HepG2 (cell line): Measurements from ENCODE around the gene SHLD1. TPM values are rescaled to one million over a fixed set of nuclear protein-coding genes. Genes with fewer than 3 reads are reported as not detected.
A peak's percentile ranks its signal among the peaks of the same experiment; 100 is the strongest.
"Not testable (repeated sequence)": the region's sequence is repeated elsewhere in the genome, so short reads cannot be mapped to it uniquely, and the experiment has no call there.

ENCODE experiments used
- ATAC-seq: fragments of 200-7000 bp; cut with Tn5 transposase; 3 replicates; pipeline ENCODE4 v1.9.1; 2020; ENCODE audit warnings: mild to moderate bottlenecking, moderate library complexity
- BruUV-seq: library from RNA; stranded (reverse); fragments of 400-500 nt; replicated peaks from 2 replicates; lab custom pipeline; 2021; lab: Mats Ljungman, UMichigan
- CTCF ChIA-PET: fragments of 300-600 bp; formaldehyde crosslinking; extraction: SDS; loops from one replicate; lab custom pipeline; 2021; ENCODE audit warnings: low total read pairs, inconsistent platforms, low intra/inter-chr PET ratio; lab: Yijun Ruan, JAX
- POLR2A ChIA-PET: fragments of 350-600 bp; sonication (Branson Sonifier 250); formaldehyde crosslinking; loops from one replicate; lab custom pipeline; 2020; ENCODE audit warnings: antibody characterized with exemption, inconsistent platforms; lab: Yijun Ruan, JAX
- DNase-seq: peaks from one replicate; pipeline ENCODE4 v3.0.0-alpha.2; 2015; ENCODE audit warnings: low spot score
- FAIRE-seq: peaks from 3 replicates; lab custom pipeline; 2011; peaks lifted over from hg19 to GRCh38; lab: Jason Lieb, UNC
- H2AFZ ChIP-seq: one replicate; pipeline ENCODE4 v1.6.1; 2011; ENCODE audit warnings: low read length, inconsistent platforms
- H3K27ac ChIP-seq: fragments of 300-600 bp; 3 replicates; pipeline ENCODE4 v1.8.0; 2011; ENCODE audit warnings: mixed run types, mild to moderate bottlenecking, mixed read lengths, low read length, inconsistent platforms; ENCODE audit not compliant: insufficient read depth; ENCODE audit errors: extremely low read length
- H3K27me3 ChIP-seq, 2 experiments: fragments of 200-600 bp in 1 of 2; 2 replicates in 1 of 2; 3 replicates in 1 of 2; pipeline versions ENCODE4 v1.6.0 to v1.8.0; 2011; ENCODE audit warnings: low read length in 2 of 2, mild to moderate bottlenecking in 2 of 2, moderate library complexity in 2 of 2, inconsistent platforms in 1 of 2; ENCODE audit not compliant: insufficient read depth in 2 of 2, control insufficient read depth in 1 of 2
- H3K36me3 ChIP-seq, 2 experiments: fragments of 200-600 bp in 1 of 2; replicated peaks in 1 of 2; 2 replicates in 1 of 2; 3 replicates in 1 of 2; pipeline versions ENCODE4 v1.5.1 to v1.8.0; 2011; ENCODE audit warnings: low read length in 2 of 2, inconsistent platforms in 1 of 2; ENCODE audit not compliant: insufficient read depth in 2 of 2, control insufficient read depth in 1 of 2
- H3K4me1 ChIP-seq: 2 replicates; pipeline ENCODE4 v1.5.1; 2012; ENCODE audit warnings: low read length, inconsistent platforms; ENCODE audit not compliant: insufficient read depth
- H3K4me2 ChIP-seq: 2 replicates; pipeline ENCODE4 v1.6.0; 2011; ENCODE audit warnings: low read depth, low read length, inconsistent platforms
- H3K4me3 ChIP-seq, 3 experiments: fragments of 200-600 bp in 1 of 3; sonication (generic), shearing (Covaris generic) in 1 of 3; replicated peaks in 1 of 3; 2 replicates each; pipeline ENCODE4 v1.5.1; 2011 to 2016; ENCODE audit warnings: low read length in 3 of 3, inconsistent platforms in 2 of 3, low read depth in 2 of 3, mild to moderate bottlenecking in 2 of 3, control low read depth in 1 of 3, mixed read lengths in 1 of 3; ENCODE audit not compliant: insufficient read depth in 1 of 3
- H3K79me2 ChIP-seq: one replicate; pipeline ENCODE4 v1.6.1; 2011; ENCODE audit warnings: low read length, inconsistent platforms; ENCODE audit not compliant: insufficient read depth
- H3K9ac ChIP-seq: 2 replicates; pipeline ENCODE4 v1.6.0; 2011; ENCODE audit warnings: mild to moderate bottlenecking, low read depth, low read length, inconsistent platforms; ENCODE audit not compliant: insufficient read depth
- H3K9me3 ChIP-seq: 2 replicates; pipeline ENCODE4 v1.5.1; 2012; ENCODE audit warnings: mild to moderate bottlenecking, low read length
- H4K20me1 ChIP-seq: 2 replicates; pipeline ENCODE4 v1.6.0; 2011; ENCODE audit warnings: inconsistent platforms, mild to moderate bottlenecking, low read length, moderate library complexity; ENCODE audit not compliant: insufficient read depth
- BHLHE40 ChIP-seq: IDR thresholded peaks from 2 replicates; pipeline ENCODE4 v1.6.1; 2011; ENCODE audit warnings: low read length, improper control_type of control experiment
- GABPB1 ChIP-seq: IDR thresholded peaks from 2 replicates; pipeline ENCODE4 v1.6.1; 2016; ENCODE audit warnings: mild to moderate bottlenecking, missing genetic modification reagents, moderate library complexity, missing compliant biosample characterization
- NCOA1 ChIP-seq: sonication (generic); formaldehyde crosslinking; IDR thresholded peaks from 2 replicates; pipeline ENCODE4 v1.9.0; 2021; ENCODE audit warnings: missing genetic modification reagents
- RAD51 ChIP-seq: fragments of 450-650 bp; IDR thresholded peaks from 2 replicates; pipeline ENCODE4 v1.6.1; 2016; ENCODE audit warnings: borderline replicate concordance
- YY1 ChIP-seq: IDR thresholded peaks from 2 replicates; pipeline ENCODE4 v1.6.1; 2011; ENCODE audit warnings: low read length, low read depth, moderate library complexity, mild to moderate bottlenecking; ENCODE audit not compliant: insufficient read depth, insufficient replicate concordance
- ZFP36 ChIP-seq: fragments of 150-350 bp; IDR thresholded peaks from 2 replicates; pipeline ENCODE4 v1.6.1; 2018; ENCODE audit warnings: borderline replicate concordance, low read length, low read depth; ENCODE audit not compliant: partially characterized antibody
- ZMAT3 ChIP-seq: sonication (generic); formaldehyde crosslinking; conservative IDR thresholded peaks from 2 replicates; pipeline ENCODE4 v1.7.0; 2021; ENCODE audit warnings: missing genetic modification reagents
- ZNF496 ChIP-seq: sonication (generic); formaldehyde crosslinking; IDR thresholded peaks from 2 replicates; pipeline ENCODE4 v1.8.1; 2023; ENCODE audit warnings: mild to moderate bottlenecking, moderate library complexity, missing genetic modification reagents; ENCODE audit not compliant: insufficient replicate concordance
- ZNF800 ChIP-seq: sonication (generic); formaldehyde crosslinking; IDR thresholded peaks from 2 replicates; pipeline ENCODE4 v1.4.0; 2020; ENCODE audit warnings: missing genetic modification reagents
- ZSCAN9 ChIP-seq: IDR thresholded peaks from 2 replicates; pipeline ENCODE4 v1.6.1; 2016; ENCODE audit warnings: borderline replicate concordance
- WGBS: methylation state at CpG from one replicate; pipeline ENCODE4 v1.1.6; 2017; ENCODE audit warnings: low lambda C conversion rate; 5-methylcytosine and 5-hydroxymethylcytosine counted together
- in situ Hi-C: cut with HindIII; loops from 2 replicates; pipeline ENCODE4 v1.10.0; 2017; ENCODE audit warnings: low pct_unique_long_range_greater_than_20kb; ENCODE audit not compliant: extremely low pct_ligation_motif_present
- intact Hi-C: fragments of 100-400 bp; cut with micrococcal nuclease; formaldehyde crosslinking; loops from one replicate; pipeline ENCODE4 v1.10.0; 2022; ENCODE audit not compliant: unreplicated experiment
- polyA plus RNA-seq, 8 experiments: library from polyadenylated mRNA; depleted of rRNA in 3 of 8; stranded (reverse) in 7 of 8; unstranded in 1 of 8; fragments of >200 nt; fragmentation: Illumina TruSeq in 4 of 8; extraction: Trizol in 4 of 8; gene quantifications; 2 replicates each; pipeline versions ENCODE4 v1.2.1 to v1.2.3, GENCODE V29; 2011 to 2016; ENCODE audit warnings: low read depth in 4 of 8, missing spikeins in 1 of 8, mixed read lengths in 1 of 8; ENCODE audit not compliant: insufficient read depth in 1 of 8
- total RNA-seq, 5 experiments: library from RNA; depleted of rRNA; stranded (reverse); fragments of >200 nt; fragmentation: Illumina TruSeq; extraction: Trizol; gene quantifications; 2 replicates each; pipeline ENCODE4 v1.2.3, GENCODE V29; 2016; ENCODE audit warnings: low read depth in 1 of 5
- TF ChIP-seq, protein P1 (sequence below), 2 experiments: sonication (generic) in 1 of 2; formaldehyde crosslinking in 1 of 2; IDR thresholded peaks; 2 replicates each; pipeline versions ENCODE4 v1.5.1 to v1.6.1; 2011 to 2020; ENCODE audit warnings: borderline replicate concordance in 1 of 2, low read depth in 1 of 2, low read length in 1 of 2, mild to moderate bottlenecking in 1 of 2, missing genetic modification reagents in 1 of 2, moderate library complexity in 1 of 2
- TF ChIP-seq, protein P2 (sequence below): sonication (generic); formaldehyde crosslinking; IDR thresholded peaks from 2 replicates; pipeline ENCODE4 v1.8.1; 2023; ENCODE audit warnings: missing genetic modification reagents, inconsistent platforms, borderline replicate concordance

SHLD1 gene
- total and polyA plus RNA-seq, 2 of the 13 experiments (the other 11 are each of a cell fraction or from before 2014, with no cell fraction given) = 8.9 to 10.0 TPM

- H2AFZ ChIP-seq, POLR2A ChIA-PET, intact Hi-C loops, CTCF ChIA-PET, FAIRE-seq, H3K79me2 ChIP-seq, H3K27me3 ChIP-seq, H3K36me3 ChIP-seq, in situ Hi-C loops, H3K4me3 ChIP-seq, H3K9me3 ChIP-seq, H3K9ac ChIP-seq, DNase-seq, H4K20me1 ChIP-seq, BruUV-seq: not testable (repeated sequence)
- 38% methylated on average over 3 of the region's 3 CpGs for WGBS
- Histone ChIP-seq H3K4me2 (peak overlapping the region; percentile 50; the same call in 1 of the 2 replicates), H3K27ac (peak overlapping the region; percentile 39), H3K4me1 (peaks cover 52% of the 10 kb centered on the region)
- TF ChIP-seq ZNF800 (CRISPR knock-in tag) = 0 out of 2 replicates have a peak, but pooled peaks have one; percentile 10
- peak; percentile 38; the same call in 1 of the 2 replicates for TF ChIP-seq ZMAT3 (CRISPR knock-in tag)
- 0 out of 2 replicates have a peak, but pooled peaks have one; percentile 4 for TF ChIP-seq ZSCAN9 (CRISPR knock-in tag)
- ATAC-seq = peak; percentile 11; the same call in 1 of the 3 replicates
Observed at GRCh38 chr20:5725183-5725463, 25.1 kb upstream of the SHLD1 start.

DNA sequence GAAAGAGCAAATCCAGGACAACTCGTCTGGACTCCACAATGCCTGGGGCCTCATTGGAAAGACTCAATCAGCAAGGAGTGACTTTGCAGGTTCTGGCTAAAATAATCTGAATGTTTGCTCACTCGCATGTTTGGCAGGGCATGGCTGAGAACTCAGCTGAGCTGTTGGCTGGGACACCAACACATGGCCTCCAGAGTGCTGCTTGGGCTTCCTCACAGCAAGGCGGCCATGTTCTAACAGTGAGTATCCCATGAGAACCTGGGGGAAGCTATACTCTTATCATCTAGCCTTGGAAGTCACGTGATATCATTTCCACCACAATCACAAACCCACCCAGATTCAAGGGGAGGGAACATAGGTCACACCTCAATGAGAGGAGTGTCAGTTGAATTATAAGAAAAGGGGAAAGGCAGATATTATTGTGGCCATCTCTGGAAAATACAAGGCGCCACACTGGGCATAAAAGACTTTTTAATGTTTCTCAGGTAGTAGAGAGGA lies 23.1 kb upstream of the SHLD1 start:
- BruUV-seq = no TSS peak
- TF ChIP-seq NCOA1 (CRISPR knock-in tag) = no peak
- no peak for TF ChIP-seq GABPB1
- TF ChIP-seq ZFP36 = no peak
- TF ChIP-seq YY1 = peak; percentile 60
- no peak for TF ChIP-seq ZNF496
- TF ChIP-seq BHLHE40 = no peak
- TF ChIP-seq, protein P1, sequence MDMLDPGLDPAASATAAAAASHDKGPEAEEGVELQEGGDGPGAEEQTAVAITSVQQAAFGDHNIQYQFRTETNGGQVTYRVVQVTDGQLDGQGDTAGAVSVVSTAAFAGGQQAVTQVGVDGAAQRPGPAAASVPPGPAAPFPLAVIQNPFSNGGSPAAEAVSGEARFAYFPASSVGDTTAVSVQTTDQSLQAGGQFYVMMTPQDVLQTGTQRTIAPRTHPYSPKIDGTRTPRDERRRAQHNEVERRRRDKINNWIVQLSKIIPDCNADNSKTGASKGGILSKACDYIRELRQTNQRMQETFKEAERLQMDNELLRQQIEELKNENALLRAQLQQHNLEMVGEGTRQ (IDR thresholded peaks at IDR 0.05; ENCODE audit: low read depth, low read length) = peak; percentile 56
- TF ChIP-seq, protein P1 (CRISPR knock-in tag; IDR thresholded peaks at IDR 0.05; ENCODE audit: borderline replicate concordance) = no peak
- TF ChIP-seq, protein P2, sequence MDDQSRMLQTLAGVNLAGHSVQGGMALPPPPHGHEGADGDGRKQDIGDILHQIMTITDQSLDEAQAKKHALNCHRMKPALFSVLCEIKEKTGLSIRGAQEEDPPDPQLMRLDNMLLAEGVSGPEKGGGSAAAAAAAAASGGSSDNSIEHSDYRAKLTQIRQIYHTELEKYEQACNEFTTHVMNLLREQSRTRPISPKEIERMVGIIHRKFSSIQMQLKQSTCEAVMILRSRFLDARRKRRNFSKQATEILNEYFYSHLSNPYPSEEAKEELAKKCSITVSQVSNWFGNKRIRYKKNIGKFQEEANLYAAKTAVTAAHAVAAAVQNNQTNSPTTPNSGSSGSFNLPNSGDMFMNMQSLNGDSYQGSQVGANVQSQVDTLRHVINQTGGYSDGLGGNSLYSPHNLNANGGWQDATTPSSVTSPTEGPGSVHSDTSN (CRISPR knock-in tag) = no peak
- TF ChIP-seq RAD51 = peak; percentile 76; the same call in 1 of the 2 replicates
- no peaks in the 10 kb centered on the region; a peak in 1 of 5 replicates for H3K27me3 ChIP-seq
- intact Hi-C loops = no loop called here
- H3K4me3 ChIP-seq = no peak overlapping the region
- POLR2A ChIA-PET = no interaction called here
- peaks cover 66% of the 10 kb centered on the region for H3K4me1 ChIP-seq
- FAIRE-seq (no peak), DNase-seq (no peak), ATAC-seq (no peak)
- 63% methylated on average over 5 of the region's 5 CpGs for WGBS
- in situ Hi-C loops = no loop called here
- H3K4me2 ChIP-seq = no peak overlapping the region
- peaks cover 5% of the 10 kb centered on the region; the same call in 1 of the 2 replicates for H3K9me3 ChIP-seq
- CTCF ChIA-PET = no interaction called here
- no peaks in the 10 kb centered on the region for H4K20me1 ChIP-seq
- H3K27ac ChIP-seq = no peak overlapping the region
- H3K79me2 ChIP-seq = no peaks in the 10 kb centered on the region
- no peak overlapping the region for H3K9ac ChIP-seq
- no peaks in the 10 kb centered on the region for H3K36me3 ChIP-seq
- H2AFZ ChIP-seq = no peak overlapping the region
